ENCODE measurements around the gene ZNF12.
"Not testable (repeated sequence)": the region's sequence is repeated elsewhere in the genome, so short reads cannot be mapped to it uniquely, and the experiment has no call there.

DNA sequence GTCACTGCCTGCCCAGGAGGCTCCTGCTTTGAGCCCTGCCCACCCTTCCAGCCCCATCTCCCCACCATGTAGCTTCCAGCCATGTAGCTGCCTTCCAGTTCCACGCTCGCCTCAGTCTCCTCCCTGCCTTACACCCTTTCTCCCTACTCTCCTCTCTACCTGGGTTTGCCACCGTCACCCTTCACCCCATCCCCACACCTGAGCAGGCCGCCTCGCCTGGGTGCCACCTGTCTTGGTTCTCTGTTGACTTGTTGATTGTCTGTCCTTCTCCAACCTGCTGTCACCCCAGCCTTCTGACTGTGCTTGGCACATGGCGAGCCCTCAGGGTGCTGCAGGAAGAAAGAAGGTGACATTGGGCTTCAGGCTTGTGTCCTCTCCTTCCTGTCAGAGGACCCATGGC is 43.4 kb upstream of the ZNF12 start:
- not testable (repeated sequence) for TF ChIP-seq CTCF, POLR2A (IDR thresholded peaks at IDR 0.05)
